ENCODE results near the gene PRKD3.

Gene PRKD3

DNA sequence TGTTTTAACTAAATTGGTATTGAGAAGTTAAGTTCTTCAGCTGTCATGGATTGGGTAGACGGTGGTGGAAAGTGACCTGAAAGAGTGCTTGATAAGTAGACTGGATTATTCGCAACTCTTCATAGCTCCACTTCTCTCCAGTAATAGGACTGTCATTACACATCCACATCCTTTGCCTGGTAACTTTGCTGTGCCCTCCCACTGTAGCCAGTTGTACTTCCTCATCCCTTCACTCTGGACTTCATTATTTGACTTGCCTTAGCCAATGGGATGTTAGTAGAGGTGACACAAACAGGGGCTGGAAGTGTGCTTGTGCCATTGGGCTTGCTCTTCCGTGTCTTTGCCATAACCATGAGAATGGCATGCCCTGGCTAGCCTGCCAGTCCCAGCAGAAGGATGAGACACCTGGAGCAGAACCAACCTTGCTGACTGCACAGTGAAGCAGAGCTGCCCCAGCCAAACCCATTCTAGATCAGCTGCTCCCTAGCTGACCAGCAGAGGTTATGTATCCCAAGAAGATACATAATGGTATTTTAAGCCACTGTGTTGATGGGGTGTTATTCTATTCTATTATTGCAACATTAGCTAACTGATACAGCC is 36.7 kb upstream of the PRKD3 start:
- no peak overlapping the region for H3K27ac ChIP-seq (replicated peaks)
- no peak for DNase-seq (ENCODE audit: low read depth in 1 of 2, low spot score in 1 of 2)
- H3K4me3 ChIP-seq (replicated peaks; ENCODE audit: insufficient read depth, low read length): no peak overlapping the region
- H3K27me3 ChIP-seq (ENCODE audit: insufficient read depth, poor library complexity, severe bottlenecking): no peaks in the 10 kb centered on the region
- TF ChIP-seq POLR2AphosphoS5 (IDR thresholded peaks at IDR 0.05; ENCODE audit: low read depth) (no peak), SPI1 (IDR thresholded peaks at IDR 0.05; ENCODE audit: borderline replicate concordance, low read depth) (no peak), GABPA (IDR thresholded peaks at IDR 0.05; ENCODE audit: low read depth) (no peak)
- TF ChIP-seq, protein P1, sequence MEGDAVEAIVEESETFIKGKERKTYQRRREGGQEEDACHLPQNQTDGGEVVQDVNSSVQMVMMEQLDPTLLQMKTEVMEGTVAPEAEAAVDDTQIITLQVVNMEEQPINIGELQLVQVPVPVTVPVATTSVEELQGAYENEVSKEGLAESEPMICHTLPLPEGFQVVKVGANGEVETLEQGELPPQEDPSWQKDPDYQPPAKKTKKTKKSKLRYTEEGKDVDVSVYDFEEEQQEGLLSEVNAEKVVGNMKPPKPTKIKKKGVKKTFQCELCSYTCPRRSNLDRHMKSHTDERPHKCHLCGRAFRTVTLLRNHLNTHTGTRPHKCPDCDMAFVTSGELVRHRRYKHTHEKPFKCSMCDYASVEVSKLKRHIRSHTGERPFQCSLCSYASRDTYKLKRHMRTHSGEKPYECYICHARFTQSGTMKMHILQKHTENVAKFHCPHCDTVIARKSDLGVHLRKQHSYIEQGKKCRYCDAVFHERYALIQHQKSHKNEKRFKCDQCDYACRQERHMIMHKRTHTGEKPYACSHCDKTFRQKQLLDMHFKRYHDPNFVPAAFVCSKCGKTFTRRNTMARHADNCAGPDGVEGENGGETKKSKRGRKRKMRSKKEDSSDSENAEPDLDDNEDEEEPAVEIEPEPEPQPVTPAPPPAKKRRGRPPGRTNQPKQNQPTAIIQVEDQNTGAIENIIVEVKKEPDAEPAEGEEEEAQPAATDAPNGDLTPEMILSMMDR (IDR thresholded peaks at IDR 0.05; ENCODE audit: insufficient read depth, low read length): no peak
- TF ChIP-seq, protein P2, sequence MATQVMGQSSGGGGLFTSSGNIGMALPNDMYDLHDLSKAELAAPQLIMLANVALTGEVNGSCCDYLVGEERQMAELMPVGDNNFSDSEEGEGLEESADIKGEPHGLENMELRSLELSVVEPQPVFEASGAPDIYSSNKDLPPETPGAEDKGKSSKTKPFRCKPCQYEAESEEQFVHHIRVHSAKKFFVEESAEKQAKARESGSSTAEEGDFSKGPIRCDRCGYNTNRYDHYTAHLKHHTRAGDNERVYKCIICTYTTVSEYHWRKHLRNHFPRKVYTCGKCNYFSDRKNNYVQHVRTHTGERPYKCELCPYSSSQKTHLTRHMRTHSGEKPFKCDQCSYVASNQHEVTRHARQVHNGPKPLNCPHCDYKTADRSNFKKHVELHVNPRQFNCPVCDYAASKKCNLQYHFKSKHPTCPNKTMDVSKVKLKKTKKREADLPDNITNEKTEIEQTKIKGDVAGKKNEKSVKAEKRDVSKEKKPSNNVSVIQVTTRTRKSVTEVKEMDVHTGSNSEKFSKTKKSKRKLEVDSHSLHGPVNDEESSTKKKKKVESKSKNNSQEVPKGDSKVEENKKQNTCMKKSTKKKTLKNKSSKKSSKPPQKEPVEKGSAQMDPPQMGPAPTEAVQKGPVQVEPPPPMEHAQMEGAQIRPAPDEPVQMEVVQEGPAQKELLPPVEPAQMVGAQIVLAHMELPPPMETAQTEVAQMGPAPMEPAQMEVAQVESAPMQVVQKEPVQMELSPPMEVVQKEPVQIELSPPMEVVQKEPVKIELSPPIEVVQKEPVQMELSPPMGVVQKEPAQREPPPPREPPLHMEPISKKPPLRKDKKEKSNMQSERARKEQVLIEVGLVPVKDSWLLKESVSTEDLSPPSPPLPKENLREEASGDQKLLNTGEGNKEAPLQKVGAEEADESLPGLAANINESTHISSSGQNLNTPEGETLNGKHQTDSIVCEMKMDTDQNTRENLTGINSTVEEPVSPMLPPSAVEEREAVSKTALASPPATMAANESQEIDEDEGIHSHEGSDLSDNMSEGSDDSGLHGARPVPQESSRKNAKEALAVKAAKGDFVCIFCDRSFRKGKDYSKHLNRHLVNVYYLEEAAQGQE (IDR thresholded peaks at IDR 0.05; ENCODE audit: insufficient replicate concordance, low read depth): no peak

DNA sequence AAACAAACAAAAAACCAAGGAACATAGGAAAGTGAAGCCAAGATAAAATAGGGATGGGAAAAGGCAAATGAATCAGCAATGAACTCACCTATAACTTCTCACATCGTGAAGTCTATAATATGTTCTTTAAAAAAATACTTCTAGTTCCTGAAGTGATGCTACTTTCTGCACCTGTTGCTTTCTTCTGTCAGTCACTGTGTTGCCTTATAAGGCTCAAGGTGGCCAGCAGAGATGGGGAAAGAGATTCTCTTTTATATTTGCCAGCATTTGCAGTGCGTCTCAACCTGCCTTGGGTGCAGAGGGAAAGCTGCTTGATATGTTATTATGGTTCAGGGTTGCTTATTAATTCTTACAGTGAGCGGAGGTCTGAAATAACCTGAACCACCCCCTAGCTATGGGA is 33.8 kb upstream of the PRKD3 start:
- Histone ChIP-seq H3K4me3 (replicated peaks; ENCODE audit: insufficient read depth, low read length) (no peak overlapping the region), H3K27me3 (ENCODE audit: insufficient read depth, poor library complexity, severe bottlenecking) (no peaks in the 10 kb centered on the region), H3K27ac (replicated peaks) (no peak overlapping the region)
- no peak for DNase-seq (ENCODE audit: low read depth in 1 of 2, low spot score in 1 of 2)
- TF ChIP-seq SPI1 (IDR thresholded peaks at IDR 0.05; ENCODE audit: borderline replicate concordance, low read depth) (no peak), POLR2AphosphoS5 (IDR thresholded peaks at IDR 0.05; ENCODE audit: low read depth) (no peak), GABPA (IDR thresholded peaks at IDR 0.05; ENCODE audit: low read depth) (no peak)
- TF ChIP-seq, protein P1 (IDR thresholded peaks at IDR 0.05; ENCODE audit: insufficient read depth, low read length): no peak
- TF ChIP-seq, protein P2 (IDR thresholded peaks at IDR 0.05; ENCODE audit: insufficient replicate concordance, low read depth): no peak

- TF ChIP-seq, protein P1 (IDR thresholded peaks at IDR 0.05; ENCODE audit: insufficient read depth, low read length): no peak
- TF ChIP-seq SPI1 (IDR thresholded peaks at IDR 0.05; ENCODE audit: borderline replicate concordance, low read depth): no peak
- no peak for TF ChIP-seq GABPA (IDR thresholded peaks at IDR 0.05; ENCODE audit: low read depth)
- TF ChIP-seq POLR2AphosphoS5 (IDR thresholded peaks at IDR 0.05; ENCODE audit: low read depth): no peak
- TF ChIP-seq, protein P2 (IDR thresholded peaks at IDR 0.05; ENCODE audit: insufficient replicate concordance, low read depth): no peak
- Histone ChIP-seq H3K27me3 (ENCODE audit: insufficient read depth, poor library complexity, severe bottlenecking) (no peaks in the 10 kb centered on the region), H3K4me3 (replicated peaks; ENCODE audit: insufficient read depth, low read length) (no peak overlapping the region), H3K27ac (replicated peaks) (no peak overlapping the region)
- DNase-seq (ENCODE audit: low read depth in 1 of 2, low spot score in 1 of 2): no peak
Measured at GRCh38 chr2:37357530-37357929, 32.9 kb upstream of the PRKD3 start.

All from HL-60 (cell line).